ENCODE data around the gene ARHGAP24. TPM values are rescaled to one million over a fixed set of nuclear protein-coding genes. Genes with fewer than 3 reads are reported as not detected.

The ARHGAP24 gene
- total RNA-seq, 1 donor from 2014 or later, result 11.1 TPM

DNA sequence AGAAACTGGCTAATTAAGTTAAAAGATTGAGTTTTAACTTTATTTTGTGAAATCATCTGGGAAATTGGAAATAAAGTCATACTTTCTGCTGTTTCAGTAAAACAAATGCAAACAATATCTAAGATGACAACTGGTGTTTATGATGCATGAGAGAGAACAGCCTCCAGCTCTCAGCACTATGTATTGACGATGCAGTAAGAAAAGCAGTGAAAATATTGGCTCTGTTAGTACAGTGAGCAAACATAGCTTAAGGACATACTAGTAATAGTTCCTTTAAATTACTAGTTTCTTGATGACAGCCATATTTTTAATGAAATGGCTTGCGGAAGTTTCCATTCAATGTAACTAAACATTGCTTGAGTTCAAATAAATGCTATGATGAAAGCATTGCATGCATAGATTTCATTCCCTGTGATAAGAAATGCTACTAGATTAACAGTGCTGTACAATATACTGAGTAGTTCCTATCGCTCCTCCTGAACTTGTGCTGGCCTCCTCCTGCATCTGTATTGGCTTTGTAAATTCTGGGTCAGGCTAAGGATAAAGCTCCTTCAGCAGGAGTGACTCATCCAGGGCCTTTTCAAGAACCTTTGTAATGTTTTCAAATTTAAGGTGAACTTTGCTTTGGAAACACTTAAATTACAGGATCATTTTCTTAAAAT lies 11.6 kb downstream of the ARHGAP24 start:
- DNase-seq (ENCODE audit: low read depth) (peak; percentile 53), FAIRE-seq (no peak)
- TF ChIP-seq, protein P1, sequence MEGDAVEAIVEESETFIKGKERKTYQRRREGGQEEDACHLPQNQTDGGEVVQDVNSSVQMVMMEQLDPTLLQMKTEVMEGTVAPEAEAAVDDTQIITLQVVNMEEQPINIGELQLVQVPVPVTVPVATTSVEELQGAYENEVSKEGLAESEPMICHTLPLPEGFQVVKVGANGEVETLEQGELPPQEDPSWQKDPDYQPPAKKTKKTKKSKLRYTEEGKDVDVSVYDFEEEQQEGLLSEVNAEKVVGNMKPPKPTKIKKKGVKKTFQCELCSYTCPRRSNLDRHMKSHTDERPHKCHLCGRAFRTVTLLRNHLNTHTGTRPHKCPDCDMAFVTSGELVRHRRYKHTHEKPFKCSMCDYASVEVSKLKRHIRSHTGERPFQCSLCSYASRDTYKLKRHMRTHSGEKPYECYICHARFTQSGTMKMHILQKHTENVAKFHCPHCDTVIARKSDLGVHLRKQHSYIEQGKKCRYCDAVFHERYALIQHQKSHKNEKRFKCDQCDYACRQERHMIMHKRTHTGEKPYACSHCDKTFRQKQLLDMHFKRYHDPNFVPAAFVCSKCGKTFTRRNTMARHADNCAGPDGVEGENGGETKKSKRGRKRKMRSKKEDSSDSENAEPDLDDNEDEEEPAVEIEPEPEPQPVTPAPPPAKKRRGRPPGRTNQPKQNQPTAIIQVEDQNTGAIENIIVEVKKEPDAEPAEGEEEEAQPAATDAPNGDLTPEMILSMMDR (IDR thresholded peaks at IDR 0.05; ENCODE audit: insufficient read depth, low read length, severe bottlenecking), result no peak
- Histone ChIP-seq H3K4me3 (ENCODE audit: low read depth, low read length) (no peak overlapping the region), H3K36me3 (ENCODE audit: control insufficient read depth, insufficient read depth, low read length) (no peaks in the 10 kb centered on the region), H3K27me3 (ENCODE audit: control insufficient read depth, insufficient read depth, low read length) (no peaks in the 10 kb centered on the region)

DNA sequence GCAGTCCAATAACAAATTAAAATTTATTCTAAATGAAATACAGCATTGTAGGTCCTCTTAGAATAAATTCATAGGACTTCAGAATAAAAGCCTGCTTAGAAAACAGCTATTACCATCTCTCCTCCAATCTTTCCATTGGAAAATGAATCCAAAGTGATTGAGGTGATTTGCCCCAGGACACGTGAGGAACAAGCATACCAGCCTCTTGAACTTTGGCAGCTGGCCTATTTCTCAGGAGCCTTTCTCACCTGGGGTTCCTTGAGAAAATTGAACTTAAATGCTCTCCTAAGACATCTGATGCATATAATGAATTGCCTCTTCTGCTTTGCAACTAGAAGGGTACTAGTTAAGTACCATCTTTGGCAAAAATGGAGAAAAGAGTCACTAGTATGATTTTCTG lies 13.5 kb downstream of the ARHGAP24 start:
- no peak overlapping the region for H3K4me3 ChIP-seq (ENCODE audit: low read depth, low read length)

DNA sequence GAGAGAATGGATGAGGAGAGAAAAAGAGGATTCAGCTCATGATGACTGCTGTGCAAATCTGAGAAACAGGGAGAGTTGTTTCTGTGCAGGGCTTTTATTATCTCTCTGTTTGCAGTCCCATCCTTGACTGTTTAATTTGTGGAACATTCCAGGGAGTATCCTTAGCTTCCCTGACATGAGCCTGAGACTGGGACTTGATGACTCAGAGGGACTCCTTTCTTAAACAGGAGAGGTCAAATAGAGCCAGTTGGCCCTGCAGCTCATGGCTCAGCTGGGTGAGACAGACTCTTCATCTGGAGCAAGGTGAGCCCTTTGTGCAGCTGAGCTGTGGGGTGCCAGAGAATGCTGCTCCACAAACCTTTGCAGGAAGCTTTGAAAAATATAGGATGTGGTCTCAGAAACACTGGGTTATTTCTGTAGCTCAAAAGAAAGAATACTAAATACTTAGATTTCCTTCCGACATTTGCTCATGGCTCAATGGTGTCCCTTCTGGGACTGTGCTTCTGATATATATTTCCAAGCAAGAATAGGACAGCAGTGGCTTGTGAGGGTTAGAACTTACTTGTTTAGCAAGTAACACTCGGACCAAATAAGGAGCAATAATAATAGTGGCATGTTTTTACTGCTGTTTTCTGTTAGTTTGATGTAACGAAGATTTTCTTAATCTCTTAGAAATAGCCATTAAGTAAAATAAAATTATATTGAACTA lies 14.5 kb downstream of the ARHGAP24 start:
- TF ChIP-seq, protein P1 (IDR thresholded peaks at IDR 0.05; ENCODE audit: insufficient read depth, low read length, severe bottlenecking), result no peak
- DNase-seq (ENCODE audit: low read depth) (peak; percentile 61), FAIRE-seq (no peak)
- no peaks in the 10 kb centered on the region for H3K27me3 ChIP-seq (ENCODE audit: control insufficient read depth, insufficient read depth, low read length)
- no peaks in the 10 kb centered on the region for H3K36me3 ChIP-seq (ENCODE audit: control insufficient read depth, insufficient read depth, low read length)
- H3K4me3 ChIP-seq (ENCODE audit: low read depth, low read length), result no peak overlapping the region

More for the DNA sequence above, 13.5 kb downstream of the ARHGAP24 start:
- TF ChIP-seq, protein P1 (IDR thresholded peaks at IDR 0.05; ENCODE audit: insufficient read depth, low read length, severe bottlenecking), result no peak
- no peaks in the 10 kb centered on the region for H3K27me3 ChIP-seq (ENCODE audit: control insufficient read depth, insufficient read depth, low read length)
- H3K36me3 ChIP-seq (ENCODE audit: control insufficient read depth, insufficient read depth, low read length), result no peaks in the 10 kb centered on the region
- FAIRE-seq (no peak), DNase-seq (ENCODE audit: low read depth) (no peak)

DNA sequence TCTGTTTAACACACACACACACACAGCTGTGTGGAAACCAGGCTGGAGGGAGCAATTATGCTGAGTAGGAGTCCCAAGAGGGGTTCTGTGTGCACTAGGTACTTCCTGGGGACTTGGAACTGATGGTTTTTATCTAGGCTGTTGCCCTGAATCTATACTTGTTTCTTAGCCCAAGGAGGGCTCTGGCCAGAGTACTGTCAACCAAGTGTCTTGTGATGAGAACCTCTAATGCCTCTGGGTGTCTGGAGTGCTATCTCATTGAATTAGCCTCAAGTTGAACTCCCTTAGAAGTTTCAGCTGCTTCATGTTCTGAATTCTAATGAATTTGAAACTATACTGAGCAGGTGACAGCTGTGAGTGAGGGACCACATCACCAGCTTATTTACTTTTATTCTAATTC lies 16.6 kb downstream of the ARHGAP24 start:
- TF ChIP-seq, protein P1 (IDR thresholded peaks at IDR 0.05; ENCODE audit: insufficient read depth, low read length, severe bottlenecking), result no peak

DNA sequence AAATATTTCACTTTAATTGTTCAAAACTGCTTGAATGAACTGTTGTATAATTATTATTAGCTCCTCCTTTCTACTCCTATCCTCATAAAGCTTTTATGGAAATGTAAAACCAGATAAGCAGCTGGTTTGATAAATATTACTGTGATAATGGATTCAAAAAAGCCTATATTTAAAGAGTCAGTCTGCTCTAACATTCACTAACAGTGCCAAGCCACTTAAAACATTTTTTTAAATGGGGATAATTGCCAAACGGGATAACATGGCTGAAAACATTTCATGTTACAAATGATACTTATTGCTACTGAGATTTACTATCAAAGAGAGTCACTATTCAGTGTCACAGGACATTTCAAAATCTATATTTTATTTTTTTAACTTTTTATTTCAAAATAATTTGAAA lies 17.4 kb downstream of the ARHGAP24 start:
- FAIRE-seq (no peak), DNase-seq (ENCODE audit: low read depth) (no peak)
- Histone ChIP-seq H3K27me3 (ENCODE audit: control insufficient read depth, insufficient read depth, low read length) (no peaks in the 10 kb centered on the region), H3K4me3 (ENCODE audit: low read depth, low read length) (no peak overlapping the region), H3K36me3 (ENCODE audit: control insufficient read depth, insufficient read depth, low read length) (no peaks in the 10 kb centered on the region)
- TF ChIP-seq, protein P1 (IDR thresholded peaks at IDR 0.05; ENCODE audit: insufficient read depth, low read length, severe bottlenecking), result no peak

More for the DNA sequence above, 16.6 kb downstream of the ARHGAP24 start:
- Histone ChIP-seq H3K27me3 (ENCODE audit: control insufficient read depth, insufficient read depth, low read length) (no peaks in the 10 kb centered on the region), H3K36me3 (ENCODE audit: control insufficient read depth, insufficient read depth, low read length) (no peaks in the 10 kb centered on the region), H3K4me3 (ENCODE audit: low read depth, low read length) (no peak overlapping the region)
- no peak for FAIRE-seq
- DNase-seq (ENCODE audit: low read depth), result no peak

All from bronchial epithelial cell (primary cell).